Prostate gland (tissue), 2 donors: ENCODE results near the gene MRPL11. TPM values are rescaled to one million over a fixed set of nuclear protein-coding genes. Genes with fewer than 3 reads are reported as not detected.
A peak's percentile ranks its signal among the peaks of the same experiment; 100 is the strongest.

Source experiments
- DNase-seq: peaks from one replicate; pipeline ENCODE4 v3.0.0-alpha.2; 2019; ENCODE audit warnings: low spot score
- H3K27ac ChIP-seq, 2 donors: fragments of 200-600 bp; sonication (generic); 2 replicates each; pipeline ENCODE4 v1.5.1; 2017 to 2019
- H3K27me3 ChIP-seq: fragments of 200-600 bp; sonication (generic); replicated peaks from 2 replicates; pipeline ENCODE4 v1.5.1; 2019; ENCODE audit not compliant: insufficient read depth
- H3K36me3 ChIP-seq, 2 donors: fragments of 200-600 bp; sonication (generic); 1 replicate in 1 of 2; 2 replicates in 1 of 2; pipeline versions ENCODE4 v1.5.1 to v1.8.1; 2017 to 2019
- H3K4me1 ChIP-seq: fragments of 200-600 bp; sonication (generic); replicated peaks from 2 replicates; pipeline ENCODE4 v1.5.1; 2019
- H3K4me3 ChIP-seq, 2 donors: fragments of 200-600 bp; sonication (generic); 2 replicates each; pipeline ENCODE4 v1.5.1; 2017 to 2019
- H3K9me3 ChIP-seq: fragments of 200-600 bp; sonication (generic); 2 replicates; pipeline ENCODE4 v1.5.1; 2017
- CTCF ChIP-seq, 4 experiments: fragments of 200-600 bp in 2 of 4; fragments of 450-650 bp in 2 of 4; sonication (generic) in 2 of 4; IDR thresholded peaks; 1 replicate in 3 of 4; 2 replicates in 1 of 4; pipeline ENCODE4 v1.5.1; 2016 to 2019; ENCODE audit warnings: antibody characterized with exemption in 4 of 4, mild to moderate bottlenecking in 2 of 4, moderate library complexity in 2 of 4
- POLR2A ChIP-seq: fragments of 450-650 bp; IDR thresholded peaks from one replicate; pipeline ENCODE4 v1.6.1; 2016; ENCODE audit warnings: antibody characterized with exemption, mild to moderate bottlenecking
- POLR2AphosphoS5 ChIP-seq: sonication (generic); formaldehyde crosslinking; IDR thresholded peaks from one replicate; pipeline ENCODE4 v1.6.1; 2017; ENCODE audit warnings: antibody characterized with exemption
- WGBS: methylation state at CpG from one replicate; pipeline ENCODE4 v1.1.5; 2018; 5-methylcytosine and 5-hydroxymethylcytosine counted together
- intact Hi-C: fragments of 100-400 bp; cut with DNase I; formaldehyde crosslinking; loops from one replicate; pipeline ENCODE4 v1.14.2; 2022
- small RNA-seq, 2 donors: library from RNA; depleted of rRNA; stranded (forward); fragments of <200 nt; gene quantifications; one replicate each; pipeline ENCODE3, GENCODE V24; 2016
- total RNA-seq, 2 donors: library from RNA; depleted of rRNA; stranded (reverse); fragments of >200 nt; gene quantifications; one replicate each; pipeline ENCODE4 v1.1.0, GENCODE V29; 2016

MRPL11 gene
- total RNA-seq, 2 donors from 2014 or later, result 44.2 to 51.2 TPM

- no peak for DNase-seq
- no peaks in the 10 kb centered on the region for H3K9me3 ChIP-seq
- H3K36me3 ChIP-seq, result no peaks in the 10 kb centered on the region
- no peak for TF ChIP-seq POLR2AphosphoS5
- TF ChIP-seq POLR2A, result no peak
- no peak for TF ChIP-seq CTCF (IDR thresholded peaks at IDR 0.05)
- no peak overlapping the region for H3K4me3 ChIP-seq
- 82% methylated on average over 3 of the region's 3 CpGs for WGBS
- intact Hi-C loops, result no loop called here
- no peak overlapping the region for H3K27ac ChIP-seq
- H3K27me3 ChIP-seq, result no peaks in the 10 kb centered on the region
- no peaks in the 10 kb centered on the region for H3K4me1 ChIP-seq
These were observed 44.7 kb downstream of the MRPL11 start for GRCh38 chr11:66393954-66394353.

- Histone ChIP-seq H3K9me3 (no peaks in the 10 kb centered on the region), H3K4me3 (no peak overlapping the region), H3K27ac (no peak overlapping the region), H3K36me3 (no peaks in the 10 kb centered on the region), H3K27me3 (no peaks in the 10 kb centered on the region), H3K4me1 (no peaks in the 10 kb centered on the region)
- intact Hi-C loops, result no loop called here
- TF ChIP-seq CTCF (IDR thresholded peaks at IDR 0.05) (no peak), POLR2AphosphoS5 (no peak), POLR2A (no peak)
- 70% methylated on average over 6 of the region's 6 CpGs for WGBS
- no peak for DNase-seq
These were observed 47.3 kb downstream of the MRPL11 start for GRCh38 chr11:66391322-66391721.

GRCh38 chr11:66388780-66389386, 49.8 kb downstream of the MRPL11 start:
- Histone ChIP-seq H3K36me3 (no peaks in the 10 kb centered on the region), H3K9me3 (no peaks in the 10 kb centered on the region), H3K4me3 (no peak overlapping the region), H3K4me1 (no peaks in the 10 kb centered on the region), H3K27ac (no peak overlapping the region), H3K27me3 (no peaks in the 10 kb centered on the region)
- TF ChIP-seq POLR2AphosphoS5 (peak; percentile 27), CTCF (IDR thresholded peaks at IDR 0.05) (peak in 3 of 4 experiments; percentile 53 to 72 (median 63)), POLR2A (no peak)
- WGBS, result 29% methylated on average over 8 of the region's 8 CpGs
- DNase-seq, result peak; percentile 75
- intact Hi-C loops, result loop anchor here (2.0 kb wide), 1 partner anchor 78 kb away; no protein-coding TSS in a partner anchor

GRCh38 chr11:66386171-66387069, 52.2 kb downstream of the MRPL11 start:
- no peaks in the 10 kb centered on the region for H3K9me3 ChIP-seq
- no peaks in the 10 kb centered on the region for H3K27me3 ChIP-seq
- 9% methylated on average over 20 of the region's 20 CpGs for WGBS
- TF ChIP-seq POLR2A (no peak), CTCF (IDR thresholded peaks at IDR 0.05) (peak; percentile 55 to 87 (median 77)), POLR2AphosphoS5 (peak; percentile 49)
- no peaks in the 10 kb centered on the region for H3K4me1 ChIP-seq
- intact Hi-C loops, result no loop called here
- no peak overlapping the region for H3K27ac ChIP-seq
- DNase-seq, result peak; percentile 80
- H3K36me3 ChIP-seq, result no peaks in the 10 kb centered on the region
- peak overlapping the region; percentile 0 to 2 for H3K4me3 ChIP-seq

Small RNA genes within 50 kb of the gene (small RNA-seq; reads per million reads assigned to genes)
- 0 reads per million in 2 donors for gene RF00416
- gene RNU1-84P, result 0 reads per million in 2 donors

Other genes starting within 250 kb of the MRPL11 start
- gene KLC2, start 181.1 kb downstream of the MRPL11 start, total RNA-seq, result 10 to 100 TPM; 22.5 to 49.8 TPM
- 100 to 1,000 TPM; 140 to 166 TPM for gene RAB1B, start 170.2 kb downstream of the MRPL11 start, total RNA-seq
- gene CNIH2, start 160.7 kb downstream of the MRPL11 start, total RNA-seq, result 1 to 10 TPM in 1 of 2 donors, not detected in 1; 3.6 TPM
- gene YIF1A, start 149.7 kb downstream of the MRPL11 start, total RNA-seq, result 100 to 1,000 TPM in 1 of 2 donors, 10 to 100 TPM in 1; 92.6 to 112 TPM
- under 1 TPM; 0.17 to 0.50 TPM for gene TMEM151A, start 147.0 kb downstream of the MRPL11 start, total RNA-seq
- 1 to 10 TPM; 1.9 to 7.3 TPM for gene CD248, start 121.8 kb downstream of the MRPL11 start, total RNA-seq
- gene RIN1, start 102.4 kb downstream of the MRPL11 start, total RNA-seq, result 10 to 100 TPM; 12.8 to 16.9 TPM
- gene BRMS1, start 93.7 kb downstream of the MRPL11 start, total RNA-seq, result 10 to 100 TPM; 55.7 to 71.3 TPM
- gene B4GAT1, start 91.2 kb downstream of the MRPL11 start, total RNA-seq, result 10 to 100 TPM; 47.0 to 64.9 TPM
- gene SLC29A2, start 67.1 kb downstream of the MRPL11 start, total RNA-seq, result 10 to 100 TPM; 10.1 to 12.5 TPM
- gene NPAS4, start 17.8 kb downstream of the MRPL11 start, total RNA-seq, result under 1 TPM in 1 of 2 donors, not detected in 1; 0.74 TPM
- 10 to 100 TPM; 23.9 to 27.0 TPM for gene PELI3, start 28.1 kb upstream of the MRPL11 start, total RNA-seq
- gene DPP3, start 41.6 kb upstream of the MRPL11 start, total RNA-seq, result 10 to 100 TPM; 37.0 to 53.6 TPM
- gene BBS1, start 71.8 kb upstream of the MRPL11 start, total RNA-seq, result 100 to 1,000 TPM; 106 to 148 TPM
- 10 to 100 TPM; 24.9 to 37.8 TPM for gene ZDHHC24, start 107.2 kb upstream of the MRPL11 start, total RNA-seq
- gene ACTN3, start 108.1 kb upstream of the MRPL11 start, total RNA-seq, result not detected
- 100 to 1,000 TPM; 119 to 130 TPM for gene CTSF, start 129.8 kb upstream of the MRPL11 start, total RNA-seq
- gene CCDC87, start 154.2 kb upstream of the MRPL11 start, total RNA-seq, result 1 to 10 TPM in 1 of 2 donors, under 1 TPM in 1; 0.82 to 3.8 TPM
- gene CCS, start 154.3 kb upstream of the MRPL11 start, total RNA-seq, result 10 to 100 TPM; 31.0 to 63.8 TPM
- 10 to 100 TPM; 45.9 to 98.8 TPM for gene RBM14, start 177.8 kb upstream of the MRPL11 start, total RNA-seq
- 100 to 1,000 TPM; 105 to 137 TPM for gene RBM4, start 199.9 kb upstream of the MRPL11 start, total RNA-seq
- 10 to 100 TPM; 15.5 to 40.7 TPM for gene RBM4B, start 239.0 kb upstream of the MRPL11 start, total RNA-seq